K562 (cell line): ENCODE results near the gene MMP19. TPM values are rescaled to one million over a fixed set of nuclear protein-coding genes. Genes with fewer than 3 reads are reported as not detected.

Experiments used
- CTBP1 ChIP-seq: fragments of 450-650 bp; IDR thresholded peaks from 2 replicates; pipeline ENCODE4 v1.6.1; 2016; ENCODE audit warnings: borderline replicate concordance
- EGR1 ChIP-seq: fragments of 450-650 bp; conservative IDR thresholded peaks from 2 replicates; pipeline ENCODE4 v1.6.1; 2017; ENCODE audit warnings: mild to moderate bottlenecking
- KAT7 ChIP-seq: sonication (generic); formaldehyde crosslinking; IDR thresholded peaks from 2 replicates; pipeline ENCODE4 v1.8.0; 2022; ENCODE audit warnings: missing genetic modification reagents, mild to moderate bottlenecking, borderline replicate concordance
- MAZ ChIP-seq, 2 experiments: fragments of 450-650 bp in 1 of 2; sonication (generic) in 1 of 2; formaldehyde crosslinking; IDR thresholded peaks in 1 of 2; conservative IDR thresholded peaks in 1 of 2; 2 replicates each; pipeline versions ENCODE4 v1.4.0 to v1.5.0; 2020; ENCODE audit warnings: mild to moderate bottlenecking in 1 of 2, missing genetic modification reagents in 1 of 2
- MBD1 ChIP-seq: fragments of 250-450 bp; sonication (Bioruptor Pico); IDR thresholded peaks from 2 replicates; pipeline ENCODE4 v1.8.0; 2022; ENCODE audit warnings: inconsistent platforms
- NFIC ChIP-seq: fragments of 450-650 bp; IDR thresholded peaks from 2 replicates; pipeline ENCODE4 v1.6.1; 2017; ENCODE audit warnings: mild to moderate bottlenecking, inconsistent platforms
- OTX1 ChIP-seq: fragments of 450-650 bp; formaldehyde crosslinking; IDR thresholded peaks from 2 replicates; pipeline ENCODE4 v1.4.0; 2022; ENCODE audit warnings: mild to moderate bottlenecking
- PHF20 ChIP-seq: fragments of 450-650 bp; IDR thresholded peaks from 2 replicates; pipeline ENCODE4 v1.6.1; 2018; ENCODE audit not compliant: partially characterized antibody
- RNF219 ChIP-seq: fragments of 250-450 bp; sonication (Bioruptor Pico); IDR thresholded peaks from 2 replicates; pipeline ENCODE4 v1.5.0; 2022; ENCODE audit warnings: mild to moderate bottlenecking
- ZBTB7A ChIP-seq: IDR thresholded peaks from 2 replicates; pipeline ENCODE4 v1.6.1; 2011; ENCODE audit warnings: low read depth, mild to moderate bottlenecking, low read length, moderate library complexity, borderline replicate concordance; ENCODE audit not compliant: control insufficient read depth
- ZNF224 ChIP-seq: sonication (generic); formaldehyde crosslinking; IDR thresholded peaks from 2 replicates; pipeline ENCODE4 v1.8.0; 2022; ENCODE audit warnings: mild to moderate bottlenecking, missing genetic modification reagents
- ZNF584 ChIP-seq: fragments of 200-800 bp; sonication (Bioruptor generic); IDR thresholded peaks from 2 replicates; pipeline ENCODE4 v1.6.1; 2016; ENCODE audit warnings: low read depth, mild to moderate bottlenecking, missing genetic modification characterization, missing compliant biosample characterization
- ZNF592 ChIP-seq: fragments of 450-650 bp; IDR thresholded peaks from 2 replicates; pipeline ENCODE4 v1.6.1; 2017; ENCODE audit warnings: antibody characterized with exemption, mild to moderate bottlenecking
- ZNF609 ChIP-seq: sonication (generic); formaldehyde crosslinking; IDR thresholded peaks from 2 replicates; pipeline ENCODE4 v1.8.1; 2023; ENCODE audit warnings: missing genetic modification reagents, mild to moderate bottlenecking, borderline replicate concordance
- polyA plus RNA-seq, 8 experiments: library from polyadenylated mRNA; depleted of rRNA in 4 of 8; stranded (reverse) in 5 of 8; unstranded in 3 of 8; fragments of >200 nt; fragmentation: Nextera tagmentation in 2 of 8; fragmentation: Illumina TruSeq in 1 of 8; extraction: Ambion mirVana in 2 of 8; extraction: Trizol in 1 of 8; gene quantifications; 2 replicates each; pipeline versions ENCODE4 v1.2.1 to v1.2.3, GENCODE V29; 2011 to 2014; ENCODE audit warnings: inconsistent platforms in 1 of 8, missing spikeins in 1 of 8
- total RNA-seq, 7 experiments: library from RNA; depleted of rRNA in 6 of 7; stranded (reverse); fragments of >200 nt in 6 of 7; fragmentation: Illumina TruSeq in 2 of 7; extraction: Trizol in 2 of 7; gene quantifications; 2 replicates each; pipeline versions ENCODE4 v1.2.1 to v1.2.3, GENCODE V29; 2011 to 2021; ENCODE audit warnings: low replicate concordance in 1 of 7

MMP19 gene
- total and polyA plus RNA-seq, 9 of the 15 experiments (the other 6 are each of a cell fraction or from before 2014, with no cell fraction given), result 0.14 to 1.6 (median 0.66) TPM

GRCh38 chr12:55829967-55830600, 12.7 kb downstream of the MMP19 start (continued):
- TF ChIP-seq CTBP1, result 0 out of 2 replicates have a peak, but pooled peaks have one; percentile 5
- peak; percentile 6 to 68; a peak in 1 of 4 replicates for TF ChIP-seq MAZ (CRISPR knock-in tag; conservative IDR thresholded peaks at IDR 0.05 in 1 of 2, IDR thresholded peaks at IDR 0.05 in 1 of 2)
- no peak for TF ChIP-seq OTX1 (CRISPR knock-in tag)
- no peak for TF ChIP-seq MBD1 (CRISPR knock-in tag)
- TF ChIP-seq ZNF609, result no peak
- peak; percentile 68 for TF ChIP-seq ZBTB7A
- TF ChIP-seq PHF20, result no peak
- TF ChIP-seq RNF219 (CRISPR knock-in tag), result no peak
- peak; percentile 42 for TF ChIP-seq NFIC
- no peak for TF ChIP-seq ZNF224 (CRISPR knock-in tag)
- peak; percentile 80 for TF ChIP-seq EGR1
- no peak for TF ChIP-seq ZNF592
- TF ChIP-seq ZNF584 (CRISPR knock-in tag), result no peak
- peak; percentile 82 for TF ChIP-seq KAT7 (CRISPR knock-in tag)
